Endothelial cell (in vitro differentiated cells): ENCODE measurements around the gene NCBP2. TPM values are rescaled to one million over a fixed set of nuclear protein-coding genes. Genes with fewer than 3 reads are reported as not detected.

ENCODE experiments used
- DNase-seq: peaks from one replicate; pipeline ENCODE4 v3.0.0; 2021; ENCODE audit warnings: low spot score
- H3K27ac Mint-ChIP-seq: one replicate; pipeline ENCODE4 v1.8.0; 2021; ENCODE audit warnings: mixed read lengths, inconsistent platforms; ENCODE audit not compliant: unreplicated experiment
- H3K27me3 Mint-ChIP-seq: one replicate; pipeline ENCODE4 v1.8.0; 2021; ENCODE audit warnings: mild to moderate bottlenecking, moderate library complexity, mixed read lengths, inconsistent platforms; ENCODE audit not compliant: unreplicated experiment
- H3K36me3 Mint-ChIP-seq: one replicate; pipeline ENCODE4 v1.8.0; 2021; ENCODE audit warnings: mild to moderate bottlenecking, low read depth, mixed read lengths, inconsistent platforms; ENCODE audit not compliant: unreplicated experiment
- H3K4me1 Mint-ChIP-seq: one replicate; pipeline ENCODE4 v1.8.0; 2021; ENCODE audit warnings: mild to moderate bottlenecking, mixed read lengths, inconsistent platforms; ENCODE audit not compliant: unreplicated experiment
- H3K4me3 Mint-ChIP-seq: one replicate; pipeline ENCODE4 v1.8.0; 2021; ENCODE audit warnings: mild to moderate bottlenecking, mixed read lengths, inconsistent platforms; ENCODE audit not compliant: unreplicated experiment
- H3K9me3 Mint-ChIP-seq: one replicate; pipeline ENCODE4 v1.8.0; 2021; ENCODE audit warnings: mixed read lengths, inconsistent platforms; ENCODE audit not compliant: unreplicated experiment
- total RNA-seq: library from RNA; stranded (reverse); fragmentation: NEBNext Ultra II Directional; extraction: Animal tissue kit (Norgen Biotek cat#: 25700); gene quantifications from one replicate; pipeline ENCODE4 v1.2.1, GENCODE V29; 2021; ENCODE audit not compliant: unreplicated experiment
- TF ChIP-seq, protein P1 (sequence below): fragments of 200-600 bp; sonication (generic); IDR thresholded peaks from one replicate; pipeline ENCODE4 v1.5.0; 2021; ENCODE audit warnings: antibody characterized with exemption; ENCODE audit not compliant: unreplicated experiment

Gene NCBP2
- total RNA-seq, 1 donor from 2014 or later = 61.0 TPM

GRCh38 chr3:196941729-196942225, 551 bp downstream of the NCBP2 start:
- Mint-ChIP-seq H3K36me3 (peaks cover 31% of the 10 kb centered on the region), H3K4me1 (peaks cover 23% of the 10 kb centered on the region), H3K27me3 (peaks cover 14% of the 10 kb centered on the region), H3K9me3 (no peaks in the 10 kb centered on the region), H3K27ac (peak overlapping the region; percentile 95), H3K4me3 (peak overlapping the region; percentile 99)
- TF ChIP-seq, protein P1, sequence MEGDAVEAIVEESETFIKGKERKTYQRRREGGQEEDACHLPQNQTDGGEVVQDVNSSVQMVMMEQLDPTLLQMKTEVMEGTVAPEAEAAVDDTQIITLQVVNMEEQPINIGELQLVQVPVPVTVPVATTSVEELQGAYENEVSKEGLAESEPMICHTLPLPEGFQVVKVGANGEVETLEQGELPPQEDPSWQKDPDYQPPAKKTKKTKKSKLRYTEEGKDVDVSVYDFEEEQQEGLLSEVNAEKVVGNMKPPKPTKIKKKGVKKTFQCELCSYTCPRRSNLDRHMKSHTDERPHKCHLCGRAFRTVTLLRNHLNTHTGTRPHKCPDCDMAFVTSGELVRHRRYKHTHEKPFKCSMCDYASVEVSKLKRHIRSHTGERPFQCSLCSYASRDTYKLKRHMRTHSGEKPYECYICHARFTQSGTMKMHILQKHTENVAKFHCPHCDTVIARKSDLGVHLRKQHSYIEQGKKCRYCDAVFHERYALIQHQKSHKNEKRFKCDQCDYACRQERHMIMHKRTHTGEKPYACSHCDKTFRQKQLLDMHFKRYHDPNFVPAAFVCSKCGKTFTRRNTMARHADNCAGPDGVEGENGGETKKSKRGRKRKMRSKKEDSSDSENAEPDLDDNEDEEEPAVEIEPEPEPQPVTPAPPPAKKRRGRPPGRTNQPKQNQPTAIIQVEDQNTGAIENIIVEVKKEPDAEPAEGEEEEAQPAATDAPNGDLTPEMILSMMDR = no peak
- DNase-seq = peak; percentile 59

- TF ChIP-seq, protein P1 = no peak
- H3K9me3 Mint-ChIP-seq = no peaks in the 10 kb centered on the region
- no peak overlapping the region for H3K27ac Mint-ChIP-seq
- no peak for DNase-seq
- peaks cover 6% of the 10 kb centered on the region for H3K27me3 Mint-ChIP-seq
- peaks cover 18% of the 10 kb centered on the region for H3K4me1 Mint-ChIP-seq
- H3K4me3 Mint-ChIP-seq = no peak overlapping the region
- H3K36me3 Mint-ChIP-seq = peaks cover 33% of the 10 kb centered on the region
Observed at GRCh38 chr3:196938576-196938975, 3.8 kb downstream of the NCBP2 start.

DNA sequence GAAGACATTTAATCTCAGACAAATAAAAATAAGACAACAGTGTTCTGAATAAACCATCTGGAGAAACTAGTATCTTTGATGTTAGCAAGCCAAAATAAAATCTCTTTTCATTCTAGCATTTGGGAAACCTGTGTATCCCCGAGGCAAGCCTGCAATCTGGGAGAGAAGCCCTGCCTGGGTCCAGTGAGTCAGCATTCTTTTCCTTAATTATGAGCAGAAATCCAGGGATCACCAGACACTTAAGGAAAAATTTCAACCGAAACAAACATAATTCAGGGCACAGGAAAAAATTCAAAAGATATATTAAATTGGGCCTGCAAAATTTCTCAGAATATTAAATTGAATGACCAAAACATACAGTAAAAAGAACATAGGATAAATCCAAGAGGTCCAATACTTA, 4.2 kb downstream of the NCBP2 start:
- no peak overlapping the region for H3K4me3 Mint-ChIP-seq
- peaks cover 2% of the 10 kb centered on the region for H3K27me3 Mint-ChIP-seq
- no peaks in the 10 kb centered on the region for H3K9me3 Mint-ChIP-seq
- no peak for DNase-seq
- TF ChIP-seq, protein P1 = no peak
- peaks cover 14% of the 10 kb centered on the region for H3K4me1 Mint-ChIP-seq
- peaks cover 37% of the 10 kb centered on the region for H3K36me3 Mint-ChIP-seq
- H3K27ac Mint-ChIP-seq = no peak overlapping the region

- H3K27me3 Mint-ChIP-seq = peaks cover 2% of the 10 kb centered on the region
- H3K27ac Mint-ChIP-seq = no peak overlapping the region
- no peak for DNase-seq
- H3K4me1 Mint-ChIP-seq = peaks cover 2% of the 10 kb centered on the region
- peaks cover 43% of the 10 kb centered on the region for H3K36me3 Mint-ChIP-seq
- H3K9me3 Mint-ChIP-seq = no peaks in the 10 kb centered on the region
- TF ChIP-seq, protein P1 = no peak
- H3K4me3 Mint-ChIP-seq = no peak overlapping the region
Observed at GRCh38 chr3:196936288-196936687, 6.0 kb downstream of the NCBP2 start.

DNA sequence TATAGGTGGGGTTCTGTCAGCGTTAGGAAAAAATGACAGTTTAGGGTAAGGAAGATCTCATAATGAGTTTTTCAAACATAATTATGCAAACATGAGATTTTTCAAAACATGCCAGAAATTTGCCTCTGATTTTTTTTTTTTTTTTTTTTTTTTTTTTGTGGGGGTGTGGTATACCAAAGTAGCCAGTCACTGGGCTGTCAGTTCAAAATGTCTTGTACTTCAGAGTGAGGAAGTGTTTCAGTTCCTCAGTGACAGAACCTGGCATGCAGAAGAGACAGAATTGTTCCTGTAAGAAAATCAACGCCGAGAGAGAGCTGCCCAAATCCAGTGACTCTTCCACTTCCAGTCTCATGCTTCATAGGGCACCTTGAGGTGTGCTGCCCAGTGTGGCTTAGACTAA, 9.7 kb downstream of the NCBP2 start:
- Mint-ChIP-seq H3K4me3 (no peak overlapping the region), H3K27ac (no peak overlapping the region), H3K36me3 (peaks cover 57% of the 10 kb centered on the region)

More for the DNA sequence above, 9.7 kb downstream of the NCBP2 start:
- Mint-ChIP-seq H3K27me3 (peaks cover 1% of the 10 kb centered on the region), H3K4me1 (no peaks in the 10 kb centered on the region), H3K9me3 (no peaks in the 10 kb centered on the region)
- TF ChIP-seq, protein P1 = no peak
- DNase-seq = no peak
